GM19035 (cell line): ENCODE measurements around the gene UBR4.

Source experiments
- ATAC-seq: cut with Tn5 transposase; IDR thresholded peaks from one replicate; pipeline ENCODE4 v1.9.1; 2021; ENCODE audit not compliant: unreplicated experiment

UBR4 gene

DNA sequence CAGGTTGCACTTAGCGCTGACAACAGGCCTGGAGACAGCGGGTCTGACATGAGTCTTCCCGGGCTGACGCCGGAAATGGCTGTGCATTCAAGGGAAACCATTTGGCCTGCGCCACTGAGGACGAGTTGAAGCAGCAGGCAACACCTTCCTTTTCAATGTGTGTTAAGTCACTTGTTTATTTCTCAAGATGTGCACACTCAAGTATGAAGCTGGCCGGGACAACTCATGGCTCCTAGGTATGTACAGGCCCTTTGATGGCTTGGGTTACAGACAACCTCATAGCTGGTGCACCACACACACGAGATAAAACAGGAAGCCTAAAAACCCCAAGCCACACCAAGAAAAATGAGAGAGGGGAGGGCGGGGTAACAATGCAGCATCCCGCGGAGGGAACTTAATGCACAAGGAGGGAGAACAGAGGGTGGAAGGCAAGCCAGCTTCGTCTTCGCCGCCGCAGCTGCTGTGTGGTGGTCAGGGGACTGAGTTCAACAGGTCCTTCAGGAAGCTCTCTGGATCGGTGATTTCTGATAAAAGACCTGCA is 135.6 kb downstream of the UBR4 start:
- no peak for ATAC-seq

- ATAC-seq = no peak
These were observed 136.5 kb downstream of the UBR4 start for GRCh38 chr1:19073311-19074186.

GRCh38 chr1:19072285-19072981 is 137.6 kb downstream of the UBR4 start:
- ATAC-seq = no peak

DNA sequence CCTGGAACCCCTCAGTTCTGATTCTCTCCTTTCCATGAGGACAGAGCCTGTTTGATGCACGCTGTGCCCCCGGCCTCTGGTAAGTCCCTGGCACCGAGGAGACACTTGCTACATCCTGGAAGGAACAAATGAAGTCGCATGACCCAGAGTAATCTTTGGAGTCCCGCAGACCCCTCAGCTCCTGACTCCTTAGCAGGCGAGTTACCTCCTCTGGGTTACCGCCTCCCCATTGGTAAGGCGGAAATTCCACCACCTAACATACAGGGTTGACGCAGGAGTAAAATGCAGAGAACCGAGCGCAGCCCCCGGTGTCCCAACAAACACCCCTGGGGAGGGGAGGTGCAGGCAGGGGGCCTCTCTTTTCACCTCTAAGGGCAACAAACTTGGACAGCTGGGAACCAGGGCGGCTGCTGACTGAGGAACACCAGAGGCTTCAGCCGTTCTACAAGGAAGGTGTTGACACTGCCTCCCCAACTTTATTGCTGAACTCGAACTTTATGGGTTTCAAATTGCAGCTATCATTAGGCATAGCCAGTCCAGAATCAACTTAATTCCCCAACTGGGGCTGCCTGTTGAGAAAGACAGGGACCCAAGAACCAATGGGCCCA is 138.3 kb downstream of the UBR4 start:
- no peak for ATAC-seq

DNA sequence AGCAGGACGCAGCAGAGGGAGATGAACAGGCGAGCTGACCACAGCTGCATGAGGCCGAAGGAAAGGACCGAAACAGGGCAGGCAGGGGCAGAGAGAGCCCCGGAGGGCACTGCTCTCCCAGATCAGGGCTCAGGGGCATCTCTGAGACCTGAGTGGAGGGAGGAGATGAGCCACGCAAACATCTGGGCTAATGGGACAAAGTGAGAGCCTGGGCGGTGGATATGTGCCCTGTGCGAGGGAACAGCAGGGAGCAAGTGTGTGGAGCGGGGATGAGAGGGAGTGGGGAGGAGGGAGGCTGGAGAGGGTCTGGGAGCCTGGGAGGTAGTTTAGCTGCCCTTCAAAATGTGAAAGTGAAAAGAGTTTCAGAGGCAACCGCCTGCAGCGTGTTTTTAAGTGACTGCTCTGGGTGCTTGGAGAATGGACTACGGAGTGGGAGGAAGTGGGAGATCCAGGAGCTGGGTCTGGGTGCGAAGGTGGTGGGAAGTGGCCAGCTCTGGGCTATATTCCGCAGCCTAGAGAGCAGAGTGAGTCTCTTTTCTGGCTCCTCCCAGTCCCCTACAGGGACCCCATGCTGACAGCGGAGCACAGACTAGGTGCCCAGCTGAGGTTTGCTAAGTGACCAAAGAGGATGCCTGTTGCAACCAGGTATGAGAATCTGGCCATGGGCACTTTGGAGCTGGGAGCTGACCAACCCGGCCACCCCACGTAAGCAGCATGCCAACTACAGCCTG is 139.0 kb downstream of the UBR4 start:
- ATAC-seq = no peak

DNA sequence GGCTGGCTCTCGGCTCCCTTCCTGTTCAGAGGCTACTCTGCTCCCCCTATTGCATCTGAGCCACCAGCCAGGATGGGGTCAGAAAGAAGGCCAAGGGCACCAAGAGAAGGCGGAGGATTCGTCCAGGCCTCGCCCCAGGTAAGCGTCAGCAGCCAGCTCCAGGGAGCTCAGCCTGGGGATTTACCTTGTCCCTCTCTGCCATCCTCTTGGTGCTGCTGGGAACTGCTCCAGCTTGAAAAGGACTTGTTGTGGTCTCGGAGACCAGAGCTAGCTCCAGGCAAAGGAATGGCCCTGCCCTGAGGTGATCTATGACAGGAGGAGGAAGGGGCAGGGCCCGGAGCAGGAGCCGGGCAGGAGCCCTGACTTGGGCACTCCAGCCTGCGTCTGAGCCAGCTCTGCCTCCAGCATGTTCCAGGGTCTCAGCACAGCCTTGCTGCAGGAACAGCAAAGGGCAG is 139.8 kb downstream of the UBR4 start:
- ATAC-seq = no peak

- no peak for ATAC-seq
These were observed 141.3 kb downstream of the UBR4 start for GRCh38 chr1:19068639-19069276.

- ATAC-seq = no peak
These were observed 142.0 kb downstream of the UBR4 start for GRCh38 chr1:19067912-19068638.

GRCh38 chr1:19067182-19067911 is 142.7 kb downstream of the UBR4 start:
- no peak for ATAC-seq

DNA sequence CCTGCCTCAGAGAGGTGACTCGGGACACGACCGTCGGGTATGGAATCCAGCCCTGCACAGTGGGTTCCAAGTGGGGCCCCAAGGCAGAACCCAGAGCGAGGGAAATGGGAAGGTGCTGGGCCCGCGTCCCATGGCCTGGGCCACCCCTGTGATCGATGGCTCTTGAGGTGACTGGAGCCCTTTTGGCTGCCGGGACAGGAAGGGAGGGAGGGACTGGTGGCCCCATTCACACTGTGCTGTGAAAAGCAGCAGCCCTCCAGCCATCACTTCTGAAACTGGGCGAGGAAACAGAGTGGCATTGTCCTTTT is 143.2 kb downstream of the UBR4 start:
- no peak for ATAC-seq

DNA sequence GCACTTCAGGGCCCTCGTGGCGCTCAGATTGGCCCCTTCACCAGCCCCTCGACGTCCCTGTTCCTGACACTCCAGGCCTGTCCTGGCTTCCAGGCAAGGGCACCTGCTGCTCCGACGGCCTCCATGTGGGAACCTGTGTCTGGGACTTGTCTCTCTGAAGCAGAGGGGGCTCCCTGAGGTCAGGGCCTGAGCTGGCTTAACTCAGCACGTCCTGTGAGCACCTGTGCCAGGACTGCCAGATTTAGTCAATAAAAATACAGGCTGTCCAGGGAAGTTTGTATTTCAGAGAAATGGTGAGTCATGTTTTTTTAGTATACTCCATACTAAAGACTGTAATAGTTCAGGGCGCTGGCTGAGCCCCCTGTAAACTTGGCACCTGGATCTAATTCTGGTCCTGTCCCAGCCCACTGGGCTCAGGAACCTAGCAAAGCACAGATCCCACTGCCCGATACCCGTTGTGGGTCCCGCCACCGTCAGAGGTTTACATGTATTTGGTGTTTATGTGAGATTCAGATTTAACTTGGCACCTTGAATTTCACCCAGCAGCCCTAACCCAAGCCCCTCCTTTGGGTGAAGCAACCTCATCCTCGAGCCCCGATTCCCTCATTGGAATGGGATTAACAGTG is 143.7 kb downstream of the UBR4 start:
- ATAC-seq = no peak

- no peak for ATAC-seq
These were observed 144.4 kb downstream of the UBR4 start for GRCh38 chr1:19065526-19066247.

DNA sequence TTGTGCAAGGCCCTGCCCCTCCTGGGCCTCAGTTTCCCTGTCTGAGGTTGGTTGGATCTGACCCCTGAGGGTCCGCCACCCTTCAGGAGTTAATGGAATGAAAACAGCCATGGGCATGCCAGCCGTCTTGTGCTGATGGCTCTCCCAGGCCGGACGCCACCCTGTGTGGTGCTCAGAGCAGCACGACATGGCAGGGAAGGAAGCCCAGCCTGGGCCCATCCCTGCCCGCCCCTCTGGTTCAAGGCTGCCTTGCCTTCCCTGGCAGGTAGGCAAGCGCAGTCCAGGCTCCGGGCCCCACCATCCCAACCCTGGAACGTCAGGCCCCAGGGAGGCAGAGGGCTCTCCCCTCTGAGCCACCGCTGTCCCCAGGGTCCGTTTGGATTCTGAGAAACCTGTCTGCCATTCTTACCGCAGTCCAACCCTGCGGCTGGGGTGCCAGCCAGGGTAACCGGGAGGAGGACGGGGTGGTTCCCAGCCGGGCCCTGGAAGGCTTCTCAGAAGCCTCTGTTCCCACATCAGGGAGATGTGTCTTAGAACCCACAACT is 145.1 kb downstream of the UBR4 start:
- no peak for ATAC-seq

- ATAC-seq = no peak
These were observed 146.9 kb downstream of the UBR4 start for GRCh38 chr1:19063122-19063521.

GRCh38 chr1:19062258-19063029 is 147.6 kb downstream of the UBR4 start:
- no peak for ATAC-seq

- no peak for ATAC-seq
These were observed 148.3 kb downstream of the UBR4 start for GRCh38 chr1:19061798-19062197.

DNA sequence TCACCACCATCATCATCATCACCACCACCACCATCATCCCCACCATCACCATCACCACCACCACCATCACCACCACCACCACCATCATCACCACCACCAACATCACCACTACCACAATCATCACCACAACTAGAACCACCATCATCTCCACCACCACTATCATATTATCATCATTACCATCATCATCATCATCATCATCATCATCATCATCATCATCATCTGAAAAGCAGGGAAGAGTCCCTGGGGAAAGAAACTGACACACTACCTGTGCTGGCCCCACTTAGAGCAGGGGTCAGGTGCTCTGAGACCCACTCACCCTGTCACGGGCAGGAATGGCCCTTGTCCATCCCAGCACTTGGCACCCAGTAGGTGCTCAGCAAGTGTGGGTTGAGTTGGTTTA is 148.7 kb downstream of the UBR4 start:
- no peak for ATAC-seq
